ENCODE results near the gene MAP3K4. TPM values are rescaled to one million over a fixed set of nuclear protein-coding genes. Genes with fewer than 3 reads are reported as not detected.

Gene MAP3K4
- total and polyA plus RNA-seq, 8 donors: 7.3 to 598 (median 19.4) TPM

- 67 to 84% (median 80%) methylated on average over 3 to 8 of the region's 8 CpGs for WGBS, 5 donors
- peak in 1 of 2 donors; percentile 52 for DNase-seq
- no peaks in the 10 kb centered on the region for H3K27me3 ChIP-seq
- peaks cover 7 to 88% (median 80%) of the 10 kb centered on the region in 4 donors for H3K36me3 ChIP-seq
- no peak overlapping the region for H3K4me3 ChIP-seq
- intact Hi-C loops (cut with DNase I; ENCODE audit: low total_unique reads): no loop called here
- no peak overlapping the region for H3K27ac ChIP-seq
- TF ChIP-seq POLR2A (IDR thresholded peaks at IDR 0.05) (no peak), POLR2AphosphoS5 (IDR thresholded peaks at IDR 0.05) (no peak), EP300 (IDR thresholded peaks at IDR 0.05) (no peak)
- TF ChIP-seq, protein P1, sequence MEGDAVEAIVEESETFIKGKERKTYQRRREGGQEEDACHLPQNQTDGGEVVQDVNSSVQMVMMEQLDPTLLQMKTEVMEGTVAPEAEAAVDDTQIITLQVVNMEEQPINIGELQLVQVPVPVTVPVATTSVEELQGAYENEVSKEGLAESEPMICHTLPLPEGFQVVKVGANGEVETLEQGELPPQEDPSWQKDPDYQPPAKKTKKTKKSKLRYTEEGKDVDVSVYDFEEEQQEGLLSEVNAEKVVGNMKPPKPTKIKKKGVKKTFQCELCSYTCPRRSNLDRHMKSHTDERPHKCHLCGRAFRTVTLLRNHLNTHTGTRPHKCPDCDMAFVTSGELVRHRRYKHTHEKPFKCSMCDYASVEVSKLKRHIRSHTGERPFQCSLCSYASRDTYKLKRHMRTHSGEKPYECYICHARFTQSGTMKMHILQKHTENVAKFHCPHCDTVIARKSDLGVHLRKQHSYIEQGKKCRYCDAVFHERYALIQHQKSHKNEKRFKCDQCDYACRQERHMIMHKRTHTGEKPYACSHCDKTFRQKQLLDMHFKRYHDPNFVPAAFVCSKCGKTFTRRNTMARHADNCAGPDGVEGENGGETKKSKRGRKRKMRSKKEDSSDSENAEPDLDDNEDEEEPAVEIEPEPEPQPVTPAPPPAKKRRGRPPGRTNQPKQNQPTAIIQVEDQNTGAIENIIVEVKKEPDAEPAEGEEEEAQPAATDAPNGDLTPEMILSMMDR (IDR thresholded peaks at IDR 0.05): no peak
- H3K9me3 ChIP-seq: no peaks in the 10 kb centered on the region
- no peaks in the 10 kb centered on the region for H3K4me1 ChIP-seq
Measured at GRCh38 chr6:161076181-161076677, 84.7 kb downstream of the MAP3K4 start.

DNA sequence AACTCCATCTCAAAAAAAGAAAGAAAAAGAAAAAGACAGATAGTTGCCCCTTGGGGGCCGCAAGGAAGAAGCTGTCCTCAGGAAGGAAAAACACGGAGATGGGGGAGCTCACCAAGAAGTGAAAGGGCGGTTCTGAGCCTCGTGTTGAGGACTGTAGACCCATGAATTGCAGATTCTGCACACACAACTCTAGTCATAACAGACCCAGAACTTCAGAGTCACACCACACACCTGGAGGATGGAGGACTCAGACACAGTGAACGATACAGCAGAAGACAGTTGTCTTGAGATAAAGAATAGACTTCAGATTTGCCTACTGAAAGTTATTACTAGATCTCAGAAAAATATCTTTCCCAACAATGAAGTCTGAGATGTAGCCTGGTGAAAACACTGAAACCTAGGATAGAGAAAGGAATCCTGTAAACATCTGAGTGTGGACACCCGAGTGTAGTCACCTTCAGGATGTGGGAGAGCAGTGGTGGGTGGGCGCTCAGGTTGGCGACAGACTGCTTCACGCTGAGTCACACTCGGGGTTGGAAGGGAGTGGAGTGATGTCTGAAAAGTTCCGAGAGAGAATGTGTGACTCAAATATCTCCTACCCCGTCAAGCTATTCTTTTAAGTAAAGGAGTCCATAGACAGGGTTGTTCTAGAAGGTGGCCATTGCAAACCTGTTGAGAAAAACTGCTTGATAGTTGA, 88.1 kb downstream of the MAP3K4 start:
- intact Hi-C loops (cut with DNase I; ENCODE audit: low total_unique reads): no loop called here
- Histone ChIP-seq H3K36me3 (peaks cover 30 to 99% (median 94%) of the 10 kb centered on the region in 4 donors), H3K9me3 (no peaks in the 10 kb centered on the region), H3K4me3 (no peak overlapping the region), H3K4me1 (no peaks in the 10 kb centered on the region), H3K27ac (no peak overlapping the region), H3K27me3 (no peaks in the 10 kb centered on the region)
- WGBS, 5 donors: 82 to 87% (median 86%) methylated on average over 12 of the region's 12 CpGs
- DNase-seq: no peak
- TF ChIP-seq POLR2A (IDR thresholded peaks at IDR 0.05) (no peak), POLR2AphosphoS5 (IDR thresholded peaks at IDR 0.05) (no peak), EP300 (IDR thresholded peaks at IDR 0.05) (no peak)
- TF ChIP-seq, protein P1 (IDR thresholded peaks at IDR 0.05): no peak

DNA sequence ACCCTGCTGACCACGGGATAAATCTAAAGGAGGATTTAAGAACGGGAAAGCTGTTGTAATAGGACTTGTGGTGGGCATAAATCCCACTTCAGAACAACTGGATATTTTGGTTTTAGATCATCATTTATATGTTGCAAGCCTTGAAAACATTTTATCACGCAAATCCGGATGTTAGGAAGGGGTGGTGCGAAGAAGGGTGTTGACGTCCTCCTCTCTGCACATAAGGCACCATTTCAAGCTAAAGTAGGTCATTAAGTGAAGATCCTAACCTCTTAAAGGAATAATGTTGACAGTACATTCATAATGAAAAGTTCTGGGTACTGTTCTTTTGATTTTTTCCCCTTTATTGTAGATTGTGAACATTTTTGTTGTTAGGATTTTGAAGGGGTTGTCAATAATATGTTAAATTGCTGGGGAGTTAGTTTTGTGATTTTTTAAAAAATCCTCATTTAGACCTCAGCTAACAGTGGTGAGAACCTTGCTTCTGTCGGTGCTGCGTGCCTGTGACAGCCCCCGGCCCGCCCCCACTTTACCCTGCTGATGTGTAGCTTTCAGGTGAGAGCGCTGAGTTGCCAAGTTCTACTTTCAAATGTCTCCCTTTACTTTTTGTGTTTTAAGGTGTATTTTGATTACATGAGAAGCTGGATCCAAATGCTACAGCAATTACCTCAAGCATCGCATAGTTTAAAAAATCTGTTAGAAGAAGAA, 88.8 kb downstream of the MAP3K4 start:
- Histone ChIP-seq H3K27me3 (no peaks in the 10 kb centered on the region), H3K27ac (no peak overlapping the region), H3K9me3 (no peaks in the 10 kb centered on the region), H3K4me1 (no peaks in the 10 kb centered on the region), H3K4me3 (no peak overlapping the region), H3K36me3 (peaks cover 30 to 98% (median 94%) of the 10 kb centered on the region in 4 donors)
- DNase-seq: no peak
- 89 to 93% (median 90%) methylated on average over 12 of the region's 12 CpGs for WGBS, 5 donors
- no peak for TF ChIP-seq POLR2A (IDR thresholded peaks at IDR 0.05)
- no peak for TF ChIP-seq POLR2AphosphoS5 (IDR thresholded peaks at IDR 0.05)
- TF ChIP-seq, protein P1 (IDR thresholded peaks at IDR 0.05): no peak
- TF ChIP-seq EP300 (IDR thresholded peaks at IDR 0.05): no peak
- intact Hi-C loops (cut with DNase I; ENCODE audit: low total_unique reads): no loop called here

GRCh38 chr6:161082215-161082614, 90.6 kb downstream of the MAP3K4 start:
- H3K4me3 ChIP-seq: no peak overlapping the region
- H3K27me3 ChIP-seq: no peaks in the 10 kb centered on the region
- H3K4me1 ChIP-seq: no peaks in the 10 kb centered on the region
- peaks cover 30 to 99% (median 98%) of the 10 kb centered on the region in 4 donors for H3K36me3 ChIP-seq
- TF ChIP-seq EP300 (IDR thresholded peaks at IDR 0.05): no peak
- 90 to 95% (median 91%) methylated on average over 2 of the region's 2 CpGs for WGBS, 5 donors
- intact Hi-C loops (cut with DNase I; ENCODE audit: low total_unique reads): no loop called here
- no peaks in the 10 kb centered on the region for H3K9me3 ChIP-seq
- no peak overlapping the region for H3K27ac ChIP-seq
- no peak for DNase-seq

Measured in stomach (tissue), 9 donors.